Neural cell (in vitro differentiated cells): Measurements from ENCODE around the gene DUSP22.

Source experiments
- CTCF ChIP-seq: fragments of 450-650 bp; IDR thresholded peaks from 2 replicates; pipeline ENCODE4 v1.5.1; 2014; ENCODE audit warnings: antibody characterized with exemption, mild to moderate bottlenecking, moderate library complexity; ENCODE audit not compliant: poor library complexity, severe bottlenecking
- RAD21 ChIP-seq: fragments of 450-650 bp; conservative IDR thresholded peaks from 2 replicates; pipeline ENCODE4 v1.6.1; 2014; ENCODE audit warnings: antibody characterized with exemption, mild to moderate bottlenecking, moderate library complexity

GRCh38 chr6:347232-347631, 54.9 kb downstream of the DUSP22 start:
- TF ChIP-seq CTCF (no peak), RAD21 (no peak)
